SIG-M5 treated with dmso at 0.1 percent for 504 hours (cell line): ENCODE data around the gene CXCL12.

Experiments
- DNase-seq: peaks from one replicate; lab custom pipeline; 2025; ENCODE audit not compliant: unreplicated experiment; lab: John Stamatoyannopoulos, UW

CXCL12 gene

DNA sequence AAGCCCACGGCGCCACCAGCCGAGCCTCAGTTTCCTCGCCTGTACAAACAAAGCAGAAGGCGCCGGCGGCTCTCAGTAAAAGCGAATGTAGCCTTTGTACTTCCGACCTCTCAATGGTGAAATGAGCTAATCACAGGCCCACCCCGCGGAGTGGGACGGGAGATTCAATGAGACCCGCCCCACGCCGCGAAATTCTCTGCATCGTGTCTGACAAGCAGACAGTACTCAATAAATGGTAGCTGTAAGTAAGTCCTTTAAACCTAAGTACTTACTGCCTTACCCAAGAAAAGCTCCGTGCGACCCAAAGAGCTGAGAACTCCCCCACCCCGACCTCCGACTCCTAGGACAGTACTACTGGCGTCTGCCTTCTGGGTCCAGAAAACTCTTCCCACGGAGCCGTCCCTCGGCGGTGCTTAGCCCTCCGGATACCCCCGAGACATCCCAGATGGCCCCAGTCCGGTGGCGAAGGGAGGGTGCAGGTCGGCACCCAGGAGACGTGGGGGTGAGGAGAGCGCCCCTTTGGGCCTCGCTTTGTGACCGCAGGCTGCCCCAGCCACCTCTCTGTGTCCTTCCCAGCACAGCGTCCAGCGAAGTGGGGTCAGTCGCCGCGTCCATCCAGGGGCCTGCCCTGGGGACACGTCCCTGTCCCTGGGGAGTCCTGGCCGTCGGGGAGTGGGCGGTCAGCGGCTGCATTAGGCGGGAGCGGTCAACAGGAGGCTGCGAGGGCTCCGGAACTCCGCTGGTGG is 972 bp upstream of the CXCL12 start:
- DNase-seq = no peak

DNA sequence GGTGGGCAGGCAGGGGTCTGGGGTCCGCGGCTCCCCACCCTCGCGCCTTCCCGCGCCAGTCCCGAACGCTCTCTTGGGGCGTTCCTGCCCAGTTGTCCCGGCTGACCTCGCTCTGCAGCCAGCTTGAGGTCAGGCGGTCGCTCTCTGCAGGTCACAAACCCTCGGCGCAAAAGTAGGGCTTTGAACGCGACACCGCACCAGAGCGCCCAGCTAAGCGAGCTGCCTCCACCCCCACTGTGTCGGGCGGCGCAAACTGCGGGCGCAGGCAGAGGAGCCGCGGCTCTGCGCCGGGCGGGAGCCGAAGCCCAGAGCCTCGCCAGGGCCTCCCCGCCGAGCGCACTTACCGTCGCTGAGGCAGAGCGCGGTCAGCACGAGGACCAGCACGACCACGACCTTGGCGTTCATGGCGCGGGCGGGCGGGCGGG is 284 bp downstream of the CXCL12 start:
- no peak for DNase-seq

DNA sequence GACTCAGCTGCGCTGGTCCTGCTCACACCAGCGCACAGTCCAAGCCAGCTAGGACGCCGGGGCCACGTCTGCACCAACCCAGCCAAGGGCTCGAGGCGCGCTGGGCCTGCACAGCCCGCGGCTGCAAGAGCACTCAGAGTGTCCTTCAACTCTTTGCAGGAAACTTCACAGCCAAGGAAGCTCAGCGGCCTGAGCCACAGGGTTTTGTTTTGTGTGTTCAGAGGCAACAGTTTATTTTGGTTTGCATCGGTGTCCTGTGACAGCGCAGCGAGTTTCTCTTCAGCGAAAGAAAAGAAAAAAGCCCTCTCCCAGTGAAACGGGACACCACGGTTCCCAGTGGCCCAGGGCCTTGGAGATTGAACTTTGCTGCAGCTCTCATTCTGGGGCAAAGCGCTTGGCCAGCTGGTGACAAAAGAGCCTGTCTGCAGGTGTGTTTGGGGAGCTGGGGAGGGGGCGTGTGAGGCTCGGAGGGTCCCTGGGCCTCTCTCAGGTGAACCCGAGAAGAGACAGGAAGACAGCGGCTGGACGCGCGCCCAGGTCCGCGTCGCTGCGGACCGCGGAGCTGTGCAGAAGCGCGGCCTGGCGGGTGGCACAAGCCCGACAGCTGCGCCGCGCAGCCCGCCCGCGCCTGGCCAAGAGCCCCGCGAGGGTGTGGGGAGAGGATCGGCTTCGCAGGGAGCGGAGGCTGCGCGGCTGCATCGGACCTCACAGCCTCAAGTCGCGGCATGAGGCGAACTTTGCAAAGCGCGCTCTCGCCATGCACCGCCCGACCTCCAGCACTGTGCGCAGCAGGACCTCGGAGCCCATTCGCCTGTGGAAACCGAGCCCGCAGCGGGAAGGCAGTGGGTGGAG is 922 bp downstream of the CXCL12 start:
- DNase-seq = no peak

DNA sequence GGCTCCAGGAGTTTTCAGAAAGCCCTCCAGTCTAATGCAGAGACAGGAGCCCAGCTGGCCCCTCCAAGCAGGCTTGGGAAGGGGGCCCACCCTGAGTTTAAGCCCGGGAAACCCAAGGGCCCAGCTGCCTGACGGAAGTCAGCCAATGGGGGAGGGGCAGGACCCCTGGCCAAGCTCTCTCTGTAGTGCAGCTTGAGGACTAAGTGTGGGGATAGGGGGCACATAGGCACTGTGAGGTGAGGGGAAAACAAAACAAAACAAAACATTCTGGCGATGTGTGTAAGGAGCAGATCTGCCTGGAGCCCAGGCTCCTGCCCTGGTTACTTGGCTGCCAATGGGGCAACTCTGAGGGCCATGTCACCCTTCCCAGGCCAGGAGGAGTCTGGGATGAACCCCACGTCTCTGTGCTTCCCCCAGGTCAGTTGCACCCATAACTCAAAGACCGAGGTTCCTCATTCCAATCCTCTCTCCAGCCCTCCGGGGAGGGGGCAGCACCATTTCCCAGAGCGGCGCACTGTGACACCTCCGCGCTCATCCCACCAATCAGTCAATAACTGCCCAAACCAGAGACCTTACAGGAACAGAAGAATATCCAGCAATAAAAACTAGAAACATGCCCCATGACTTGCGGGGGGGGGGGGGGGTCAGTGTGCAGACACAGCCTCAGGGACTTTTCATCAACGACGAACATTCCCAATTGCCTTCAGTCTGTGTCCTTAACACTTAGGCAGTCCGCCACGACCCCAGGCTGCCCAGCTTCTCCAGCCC is 1.7 kb downstream of the CXCL12 start:
- no peak for DNase-seq

DNA sequence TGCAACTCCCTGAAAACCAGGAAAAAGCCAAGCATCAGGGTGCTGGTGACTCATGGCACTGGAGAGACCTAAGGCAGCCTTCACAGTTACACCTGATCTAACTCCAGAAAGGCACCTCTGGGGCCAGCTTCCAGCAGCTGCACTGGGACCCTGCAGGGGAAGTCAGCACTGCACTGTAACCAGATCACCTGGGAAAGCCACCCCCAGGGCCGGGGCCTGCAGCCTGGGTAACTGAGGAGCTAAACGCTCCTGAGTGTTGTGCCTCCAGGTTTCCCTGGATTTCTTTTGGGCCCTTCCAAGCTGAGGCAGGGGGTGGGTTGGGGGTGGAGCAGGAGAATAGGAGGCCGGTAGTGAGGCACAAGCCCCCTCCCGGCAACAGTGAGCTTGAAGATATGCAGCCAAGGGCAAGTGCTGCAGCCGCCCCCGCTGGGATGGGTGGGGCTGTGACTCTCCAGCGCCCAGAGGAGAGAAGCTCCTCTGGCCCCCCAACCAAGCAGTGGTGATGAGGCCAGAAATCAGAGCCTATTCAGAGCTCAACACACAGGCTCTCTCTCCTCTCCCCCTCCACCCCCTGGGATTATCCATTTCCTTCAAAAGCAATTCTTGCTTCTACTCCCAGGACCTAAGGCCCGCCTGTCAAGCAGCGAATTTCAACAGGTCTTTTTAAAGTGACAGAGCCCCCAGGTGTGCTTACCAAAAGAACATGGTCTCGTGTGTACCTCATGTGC is 2.6 kb downstream of the CXCL12 start:
- DNase-seq = no peak

DNA sequence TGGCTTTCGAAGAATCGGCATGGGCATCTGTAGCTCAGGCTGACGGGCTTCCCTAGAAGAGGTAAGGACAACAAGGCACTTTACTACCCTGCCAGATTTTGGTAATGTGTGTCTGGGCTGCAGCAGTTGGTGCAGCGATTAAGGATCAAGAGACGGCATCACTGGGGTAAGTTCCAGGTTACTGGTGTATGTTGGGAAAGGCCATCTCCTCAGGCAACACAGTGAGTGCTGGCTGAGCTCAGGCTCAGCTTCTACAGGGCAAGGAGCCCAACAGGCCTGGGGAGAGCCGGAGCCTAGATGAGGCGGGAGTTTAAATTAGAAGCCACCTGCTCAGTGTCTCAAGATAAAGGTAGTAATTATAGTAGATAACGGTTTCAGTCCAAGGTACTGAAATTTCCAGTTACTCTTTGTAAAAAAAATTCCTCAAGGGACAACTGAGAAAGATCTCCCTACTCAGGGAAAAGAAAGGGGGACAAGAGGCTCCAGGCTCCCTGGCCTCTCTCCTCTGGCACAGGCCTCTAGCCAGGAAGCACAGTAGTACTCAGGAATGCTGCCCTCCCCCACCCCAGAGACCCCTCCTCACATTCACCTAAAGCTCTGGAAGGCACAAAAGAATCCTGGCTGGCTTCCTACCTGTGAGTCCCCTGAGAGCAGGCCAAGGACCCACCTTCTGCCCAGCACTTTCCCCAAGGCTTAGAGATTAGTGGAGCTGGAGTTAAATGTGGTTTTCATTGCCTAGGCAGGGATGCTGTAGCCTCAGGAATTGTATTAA is 3.9 kb downstream of the CXCL12 start:
- no peak for DNase-seq

DNA sequence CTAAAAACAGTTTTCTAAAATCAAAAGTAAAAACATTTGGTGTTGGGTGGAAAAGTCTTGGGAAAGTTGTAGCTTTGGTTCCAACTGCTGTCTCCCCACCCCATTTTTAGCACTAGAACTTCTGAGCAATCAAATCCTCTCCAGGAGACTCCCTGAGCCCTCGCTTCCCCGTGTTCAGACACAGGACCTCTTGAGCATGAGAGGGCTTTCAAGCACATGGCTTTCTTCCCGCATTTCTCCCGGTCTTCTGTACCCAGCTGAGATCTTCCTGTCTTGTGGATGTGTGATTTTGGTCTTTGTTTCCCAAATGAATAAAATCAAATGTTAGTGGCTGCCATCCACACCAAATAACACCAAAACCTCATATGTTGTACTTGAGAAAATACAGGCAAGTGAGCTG is 5.0 kb downstream of the CXCL12 start:
- DNase-seq = no peak

DNA sequence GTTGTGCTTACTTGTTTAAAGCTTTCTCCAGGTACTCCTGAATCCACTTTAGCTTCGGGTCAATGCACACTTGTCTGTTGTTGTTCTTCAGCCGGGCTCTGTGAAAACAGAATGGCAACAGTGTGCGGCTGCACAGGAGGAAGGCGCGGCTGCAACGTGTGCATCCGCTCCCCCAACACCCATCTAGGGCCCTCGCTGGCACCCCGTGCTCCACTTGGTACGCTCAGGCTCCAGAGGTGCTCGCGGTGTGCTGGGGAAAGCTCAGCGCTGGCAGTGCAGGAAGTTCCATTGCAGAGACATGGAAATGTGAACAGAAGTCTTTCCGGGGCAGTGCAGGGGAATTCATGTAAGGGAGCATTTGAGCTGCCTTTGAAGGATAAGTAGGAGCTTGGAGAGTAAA is 6.3 kb downstream of the CXCL12 start:
- no peak for DNase-seq

DNA sequence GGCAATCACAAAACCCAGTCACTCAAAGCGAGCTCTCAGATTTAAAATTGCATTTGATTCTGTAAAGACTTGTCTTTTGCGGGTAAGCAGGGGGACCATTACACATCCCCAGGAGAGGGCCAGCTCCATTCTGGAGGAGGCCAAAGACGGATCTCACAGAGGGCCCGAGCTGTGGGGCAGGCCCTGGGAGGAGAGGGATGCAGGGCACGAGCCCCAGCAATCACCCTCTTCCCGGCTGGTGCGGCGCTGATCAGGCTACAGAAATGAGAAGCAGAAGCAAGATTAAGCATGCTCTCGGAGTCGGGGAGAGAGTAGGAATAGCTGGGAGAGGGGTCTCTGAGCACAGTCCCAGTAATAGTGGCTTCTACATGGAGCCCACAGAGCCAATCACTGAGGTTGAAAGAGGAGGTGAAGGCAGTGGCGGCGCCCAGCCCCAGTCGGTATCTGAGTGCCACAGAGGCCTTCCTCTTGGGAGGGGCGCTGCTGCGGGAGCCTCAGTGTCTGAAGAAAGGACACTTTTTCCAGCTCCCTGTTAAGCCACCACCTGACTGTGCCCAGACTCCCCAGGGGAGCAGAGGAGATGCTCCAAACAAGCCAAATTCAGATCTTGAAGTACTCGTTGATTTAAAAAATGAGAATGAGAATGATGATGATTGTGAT is 7.1 kb downstream of the CXCL12 start:
- DNase-seq = no peak

DNA sequence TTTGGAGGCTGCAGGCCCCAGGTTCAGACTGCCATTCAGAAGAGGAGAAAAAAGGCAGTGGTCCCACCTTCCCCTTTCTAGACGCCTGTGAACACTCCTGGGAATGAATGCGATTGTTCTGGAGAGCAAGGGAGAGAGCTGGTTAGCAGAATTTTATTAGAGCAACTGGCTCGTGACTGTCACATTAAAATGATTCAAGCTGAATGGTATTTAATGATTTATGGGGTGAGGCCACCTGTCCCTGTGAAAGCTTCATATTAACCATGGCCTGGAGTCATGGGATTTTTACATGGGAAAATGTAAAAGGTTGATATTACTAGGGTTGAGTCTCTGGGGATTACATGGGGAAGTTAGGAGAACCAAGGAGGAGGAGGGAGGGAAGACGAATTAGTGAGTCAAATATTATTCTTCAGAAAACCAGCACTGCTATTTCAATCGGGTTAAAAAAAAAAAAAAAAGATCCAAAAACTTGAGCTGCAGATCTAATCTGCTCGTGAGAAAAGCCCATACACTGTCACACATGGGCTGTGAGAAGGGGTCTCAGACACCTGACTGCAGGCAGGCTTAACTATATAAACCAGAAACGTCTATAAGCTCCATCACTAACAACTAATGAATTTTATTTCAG is 8.3 kb downstream of the CXCL12 start:
- no peak for DNase-seq

DNA sequence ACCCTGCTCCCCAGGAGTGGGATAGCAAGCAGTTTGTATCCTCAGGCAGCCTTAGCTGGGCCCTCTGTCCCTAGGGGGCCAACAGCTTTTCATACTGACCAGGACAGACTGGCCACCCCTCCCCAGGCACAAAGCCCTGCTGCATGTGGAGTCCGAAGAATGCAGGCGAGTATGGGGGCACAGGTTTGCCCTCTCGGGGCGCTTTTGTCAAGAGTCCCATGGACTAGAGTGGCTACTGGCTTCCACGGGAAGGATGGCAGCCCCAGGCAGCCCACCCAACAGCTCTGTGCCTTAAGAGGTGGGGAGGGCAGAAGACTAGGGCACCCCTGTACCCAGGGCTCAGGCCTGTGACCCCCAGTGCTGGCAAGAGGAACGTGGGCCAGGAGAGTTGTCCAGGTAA is 10.7 kb downstream of the CXCL12 start:
- no peak for DNase-seq

DNA sequence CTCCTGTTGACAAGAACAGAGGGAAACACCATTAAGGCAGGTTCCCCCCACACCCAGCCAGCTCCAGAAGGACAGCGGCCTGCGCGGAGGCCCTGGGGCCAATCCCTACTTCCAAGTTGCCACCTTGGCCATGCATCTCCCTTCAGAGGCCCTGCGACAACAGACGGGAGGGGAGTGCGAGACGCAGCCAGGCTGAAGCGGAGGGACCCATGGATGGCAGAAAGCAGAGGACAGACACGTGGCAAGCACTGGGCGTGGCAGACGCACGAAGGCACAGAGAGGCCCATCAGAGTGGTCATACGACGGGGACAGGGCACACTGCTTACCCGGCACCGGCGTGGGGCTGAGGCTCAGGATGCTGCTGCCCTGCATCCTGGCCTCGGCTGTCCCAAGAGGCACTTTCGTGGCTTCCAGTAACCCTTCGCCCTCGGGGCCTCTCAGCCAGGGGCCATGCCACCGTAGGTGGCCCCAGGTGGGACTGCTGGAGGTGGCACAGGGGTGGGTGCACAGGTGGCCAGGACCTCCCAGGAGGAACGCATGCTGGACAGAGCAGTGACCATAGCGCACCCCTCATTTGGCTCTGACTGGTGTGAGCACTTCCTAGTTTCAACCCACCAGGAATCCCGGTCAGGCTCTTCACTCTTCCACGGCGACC is 11.4 kb downstream of the CXCL12 start:
- no peak for DNase-seq

DNA sequence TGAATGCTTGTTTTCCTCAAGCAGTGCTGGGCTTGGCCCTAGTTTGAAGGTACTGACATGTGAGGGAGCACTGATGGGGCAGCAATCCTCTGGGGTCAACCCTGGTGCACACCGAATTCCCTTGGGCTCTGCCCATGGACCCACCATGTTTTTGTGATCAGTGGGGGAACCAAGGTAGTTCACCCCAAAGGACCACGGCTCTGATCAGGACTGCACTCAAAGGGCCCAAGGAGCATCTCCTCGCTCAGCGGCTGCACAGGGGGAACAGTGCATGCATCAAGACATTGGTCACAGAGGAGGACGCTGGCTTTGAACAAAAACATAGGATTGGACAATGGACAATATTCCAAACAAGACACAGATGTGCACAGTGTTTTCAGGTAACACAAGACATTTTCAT is 12.7 kb downstream of the CXCL12 start:
- DNase-seq = no peak

DNA sequence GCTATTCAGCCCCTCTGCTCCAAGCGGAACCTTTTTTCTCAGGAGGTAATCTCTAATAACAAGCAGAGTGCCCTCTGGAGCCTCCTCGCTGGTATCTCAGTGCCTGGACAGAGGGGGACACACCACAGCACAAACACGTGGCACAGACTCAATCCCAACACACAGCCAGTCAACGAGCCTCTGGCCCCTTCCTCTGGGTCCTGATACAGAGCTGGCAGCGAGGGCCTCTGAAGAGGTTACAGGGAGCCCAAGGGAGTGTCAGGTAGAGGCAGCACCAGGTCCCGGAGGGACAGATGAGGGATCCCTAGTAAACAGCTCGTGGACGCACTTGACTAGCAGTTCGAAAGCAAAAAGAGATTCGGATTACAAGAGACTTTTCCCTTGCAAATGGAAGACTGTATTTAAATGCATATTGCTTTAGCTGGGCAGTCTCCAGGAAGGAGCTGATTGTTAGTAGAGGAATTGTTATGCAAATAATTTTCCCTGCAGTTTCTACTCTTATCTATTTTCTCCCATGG is 14.1 kb downstream of the CXCL12 start:
- no peak for DNase-seq

DNA sequence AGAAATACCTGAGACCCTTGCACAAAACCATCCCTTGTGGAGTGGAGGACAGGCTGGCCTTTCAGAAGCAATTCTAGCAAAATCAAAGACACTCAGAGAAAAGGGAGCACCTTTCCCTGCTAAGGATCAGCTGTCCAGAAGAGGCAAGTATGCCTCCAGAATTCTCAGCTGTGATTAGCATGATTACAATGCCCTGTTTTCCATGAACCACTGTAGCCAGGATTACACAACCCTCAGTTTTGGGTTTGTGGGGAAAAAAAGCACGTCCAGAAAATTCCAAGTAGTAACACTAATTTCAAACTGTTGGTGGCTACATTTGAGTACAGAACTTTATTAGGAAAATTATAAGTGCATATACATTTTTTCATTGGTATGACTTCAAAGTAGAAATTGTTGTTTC is 15.0 kb downstream of the CXCL12 start:
- no peak for DNase-seq

DNA sequence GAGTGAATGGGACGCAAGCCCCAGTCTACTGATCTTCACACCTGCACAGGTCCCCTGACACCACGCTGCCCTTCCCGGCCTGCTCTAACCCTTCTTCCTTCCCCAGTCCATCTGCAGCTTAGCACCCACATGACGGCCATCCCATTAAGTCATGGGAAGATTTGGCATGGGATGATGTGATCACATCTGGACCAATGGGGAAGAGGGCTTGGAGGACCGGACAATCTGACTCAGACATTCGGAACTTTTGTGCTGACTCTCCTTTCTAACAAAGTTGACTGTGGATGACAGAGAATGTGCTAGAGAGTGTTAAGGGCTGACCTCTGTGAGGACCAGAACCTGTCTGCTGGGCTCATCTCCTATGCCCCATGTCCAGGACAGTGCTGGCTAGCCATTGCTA is 15.6 kb downstream of the CXCL12 start:
- DNase-seq = no peak

DNA sequence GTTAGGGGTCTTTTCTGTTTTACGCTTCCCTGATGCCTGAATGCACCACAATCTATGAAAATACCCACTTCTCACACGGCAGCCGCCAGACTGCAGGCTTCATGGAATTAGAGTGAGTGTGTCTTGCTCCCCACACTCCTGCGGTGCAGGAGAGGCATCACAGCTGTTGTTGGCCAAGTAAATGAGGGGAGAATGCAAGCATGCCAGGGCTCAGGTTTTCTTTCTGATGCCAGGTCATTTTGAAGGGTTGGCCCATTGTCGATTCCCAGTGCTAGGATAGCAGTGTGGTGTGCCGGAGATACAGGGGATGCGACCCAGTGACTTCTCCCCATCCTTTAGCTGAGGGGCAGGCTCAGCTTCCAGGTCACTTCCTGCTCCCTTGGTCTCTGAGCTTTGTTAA is 16.3 kb downstream of the CXCL12 start:
- no peak for DNase-seq

DNA sequence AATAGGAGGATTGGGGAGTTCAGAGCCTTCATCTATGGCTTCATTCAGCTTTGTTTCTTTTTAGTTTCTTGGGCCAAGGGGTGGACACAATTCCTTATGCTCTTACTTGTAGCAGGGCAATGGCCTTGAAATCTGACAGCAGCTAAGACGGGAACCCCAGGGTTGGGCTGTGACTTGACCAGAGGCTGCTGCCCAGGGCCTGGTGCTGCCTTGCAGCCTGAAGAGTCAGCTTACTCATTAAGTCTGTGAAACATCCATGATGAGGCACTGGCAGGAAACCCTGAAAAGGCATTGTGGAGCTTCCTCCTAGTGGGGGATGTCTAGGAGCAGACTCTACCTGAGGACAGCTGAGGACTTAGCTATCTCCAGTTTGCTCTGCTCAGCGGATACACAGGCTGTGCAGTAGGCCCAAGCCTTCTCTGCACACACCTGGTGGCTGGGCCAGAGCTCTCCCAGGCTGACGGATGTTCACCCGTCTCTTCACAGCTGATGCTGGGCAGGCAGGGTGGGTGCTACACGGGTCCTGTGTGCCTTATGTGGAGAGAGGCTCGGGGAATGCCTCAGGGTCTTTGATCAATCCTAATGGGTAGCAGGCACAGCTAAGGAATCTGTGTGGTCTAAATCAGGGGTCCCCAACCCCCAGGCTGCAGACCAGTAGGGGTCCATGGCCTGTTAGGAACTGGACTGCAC is 17.8 kb downstream of the CXCL12 start:
- DNase-seq = no peak
